Activated CD8-positive, alpha-beta T cell treated with anti-CD3 and anti-CD28 coated beads for 36 hours (primary cell): ENCODE data around the gene GAREM1. TPM values are rescaled to one million over a fixed set of nuclear protein-coding genes. Genes with fewer than 3 reads are reported as not detected.

Experiments
- ATAC-seq: fragments of 200-7000 bp; cut with Tn5 transposase; one replicate; pipeline ENCODE4 v1.10.0; 2021; ENCODE audit warnings: mild to moderate bottlenecking, moderate library complexity
- CTCF ChIA-PET: fragments of 350-600 bp; sonication (Branson Sonifier 250); formaldehyde crosslinking; loops from one replicate; lab custom pipeline; 2021; ENCODE audit warnings: antibody characterized with exemption; lab: Charles Lee
- POLR2A ChIA-PET: fragments of 350-600 bp; sonication (Branson Sonifier 250); formaldehyde crosslinking; loops from one replicate; lab custom pipeline; 2021; ENCODE audit warnings: antibody characterized with exemption; lab: Charles Lee
- DNase-seq: peaks from one replicate; pipeline ENCODE4 v3.0.0-alpha.2; 2020
- H3K27ac Mint-ChIP-seq: one replicate; pipeline ENCODE4 v1.8.0; 2021; ENCODE audit warnings: mild to moderate bottlenecking, mixed read lengths
- H3K27me3 Mint-ChIP-seq: one replicate; pipeline ENCODE4 v1.8.0; 2021; ENCODE audit warnings: mixed read lengths
- H3K36me3 Mint-ChIP-seq: one replicate; pipeline ENCODE4 v1.8.0; 2021; ENCODE audit warnings: low read depth, mixed read lengths
- H3K4me1 Mint-ChIP-seq: one replicate; pipeline ENCODE4 v1.8.0; 2021; ENCODE audit warnings: low read depth, mixed read lengths
- H3K4me3 Mint-ChIP-seq: one replicate; pipeline ENCODE4 v1.8.0; 2021; ENCODE audit warnings: mild to moderate bottlenecking, moderate library complexity, mixed read lengths
- H3K9me3 Mint-ChIP-seq: one replicate; pipeline ENCODE4 v1.8.0; 2021; ENCODE audit warnings: mixed read lengths
- intact Hi-C: fragments of 100-400 bp; cut with micrococcal nuclease; formaldehyde crosslinking; loops from one replicate; pipeline ENCODE4 v1.10.0; 2022
- total RNA-seq, 2 experiments: library from RNA; stranded (reverse); gene quantifications; one replicate each; pipeline ENCODE4 v1.2.3, GENCODE V29; 2021
- TF ChIP-seq, protein P1 (sequence below): fragments of 200-600 bp; IDR thresholded peaks from one replicate; pipeline ENCODE4 v1.8.0; 2022; ENCODE audit warnings: antibody characterized with exemption, mild to moderate bottlenecking

The GAREM1 gene
- total RNA-seq, 2 experiments from 2014 or later = not detected

DNA sequence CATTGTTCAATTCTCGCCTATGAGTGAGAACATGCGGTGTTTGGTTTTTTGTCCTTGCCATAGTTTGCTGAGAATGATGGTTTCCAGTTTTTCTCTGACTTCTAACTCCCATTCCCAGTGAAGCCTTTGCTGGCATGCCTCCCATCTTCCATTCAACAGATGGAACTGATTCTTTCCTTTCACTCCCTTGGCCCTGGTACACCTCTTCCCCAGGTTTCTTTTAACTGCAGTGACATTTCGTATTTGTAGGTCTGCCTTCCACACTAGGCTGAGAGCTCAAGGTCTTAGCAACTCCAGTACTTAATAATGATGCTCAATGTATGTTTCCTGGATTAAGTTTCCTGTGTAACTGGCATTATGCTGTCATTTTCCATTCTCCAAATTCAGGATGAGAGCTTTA, 48.5 kb downstream of the GAREM1 start:
- CTCF ChIA-PET = no interaction called here
- H3K9me3 Mint-ChIP-seq = no peaks in the 10 kb centered on the region
- intact Hi-C loops = no loop called here
- no peak overlapping the region for H3K4me3 Mint-ChIP-seq
- ATAC-seq = no peak
- no peak for DNase-seq
- TF ChIP-seq, protein P1, sequence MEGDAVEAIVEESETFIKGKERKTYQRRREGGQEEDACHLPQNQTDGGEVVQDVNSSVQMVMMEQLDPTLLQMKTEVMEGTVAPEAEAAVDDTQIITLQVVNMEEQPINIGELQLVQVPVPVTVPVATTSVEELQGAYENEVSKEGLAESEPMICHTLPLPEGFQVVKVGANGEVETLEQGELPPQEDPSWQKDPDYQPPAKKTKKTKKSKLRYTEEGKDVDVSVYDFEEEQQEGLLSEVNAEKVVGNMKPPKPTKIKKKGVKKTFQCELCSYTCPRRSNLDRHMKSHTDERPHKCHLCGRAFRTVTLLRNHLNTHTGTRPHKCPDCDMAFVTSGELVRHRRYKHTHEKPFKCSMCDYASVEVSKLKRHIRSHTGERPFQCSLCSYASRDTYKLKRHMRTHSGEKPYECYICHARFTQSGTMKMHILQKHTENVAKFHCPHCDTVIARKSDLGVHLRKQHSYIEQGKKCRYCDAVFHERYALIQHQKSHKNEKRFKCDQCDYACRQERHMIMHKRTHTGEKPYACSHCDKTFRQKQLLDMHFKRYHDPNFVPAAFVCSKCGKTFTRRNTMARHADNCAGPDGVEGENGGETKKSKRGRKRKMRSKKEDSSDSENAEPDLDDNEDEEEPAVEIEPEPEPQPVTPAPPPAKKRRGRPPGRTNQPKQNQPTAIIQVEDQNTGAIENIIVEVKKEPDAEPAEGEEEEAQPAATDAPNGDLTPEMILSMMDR = no peak
- no peaks in the 10 kb centered on the region for H3K4me1 Mint-ChIP-seq
- POLR2A ChIA-PET = no interaction called here
- no peaks in the 10 kb centered on the region for H3K27me3 Mint-ChIP-seq
- no peaks in the 10 kb centered on the region for H3K36me3 Mint-ChIP-seq
- H3K27ac Mint-ChIP-seq = no peak overlapping the region

DNA sequence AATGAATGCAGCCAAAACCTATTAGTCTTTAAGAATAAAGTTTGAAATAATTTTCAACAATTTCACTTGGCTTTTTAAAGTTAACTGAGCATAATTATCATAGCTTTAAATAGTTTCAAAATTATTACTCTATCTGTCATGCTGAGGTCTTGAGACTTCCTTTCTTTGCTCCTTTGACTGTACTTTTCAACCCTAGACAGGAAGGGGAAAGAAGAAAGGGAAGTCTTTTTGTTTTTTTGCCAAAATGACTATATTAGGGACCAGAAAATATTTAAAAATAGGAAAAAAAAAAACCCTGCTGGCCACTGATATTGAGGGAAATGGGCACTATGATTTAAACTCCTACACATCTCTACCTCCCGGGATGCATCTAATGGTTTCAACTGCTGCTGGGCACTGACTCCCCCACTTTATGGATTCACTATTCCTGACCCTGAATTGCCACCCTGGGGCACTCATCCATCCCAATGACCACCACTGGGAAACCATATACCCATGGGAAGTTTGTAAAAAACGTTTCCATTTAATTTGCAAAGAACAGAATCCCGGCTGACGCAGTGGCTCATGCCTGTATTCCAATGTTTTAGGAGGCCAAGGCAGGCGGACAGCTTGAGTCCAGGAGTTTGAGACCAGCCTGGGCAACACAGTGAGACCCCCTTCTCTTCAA, 50.5 kb downstream of the GAREM1 start:
- Mint-ChIP-seq H3K4me1 (no peaks in the 10 kb centered on the region), H3K27me3 (peaks cover 3% of the 10 kb centered on the region), H3K4me3 (no peak overlapping the region), H3K27ac (no peak overlapping the region), H3K9me3 (no peaks in the 10 kb centered on the region), H3K36me3 (no peaks in the 10 kb centered on the region)
- DNase-seq = no peak
- ChIA-PET CTCF (no interaction called here), POLR2A (no interaction called here)
- intact Hi-C loops = no loop called here
- TF ChIP-seq, protein P1 = no peak
- ATAC-seq = no peak

DNA sequence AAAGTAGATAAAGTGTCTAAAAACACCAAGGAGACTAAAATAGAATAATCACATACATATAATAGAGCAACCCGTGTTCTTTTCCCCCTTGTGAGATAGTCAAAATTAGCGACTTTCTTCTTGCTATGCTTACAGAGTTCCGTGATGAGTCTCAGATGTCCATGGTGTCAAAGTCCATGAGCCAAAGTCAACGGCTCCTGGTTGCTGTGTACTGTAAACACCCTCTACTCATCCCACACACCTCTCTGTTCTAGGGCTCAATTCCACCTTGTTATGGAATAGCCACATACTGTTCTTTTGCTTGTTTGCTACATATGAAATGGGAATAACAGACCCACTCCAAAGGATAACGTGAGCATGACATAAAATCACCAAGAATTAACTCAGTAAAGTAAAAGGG, 52.5 kb downstream of the GAREM1 start:
- no peak overlapping the region for H3K27ac Mint-ChIP-seq
- H3K36me3 Mint-ChIP-seq = no peaks in the 10 kb centered on the region
- no peak for ATAC-seq
- H3K27me3 Mint-ChIP-seq = peaks cover 5% of the 10 kb centered on the region
- CTCF ChIA-PET = no interaction called here
- no peak for DNase-seq
- POLR2A ChIA-PET = interaction anchor here (0.6 kb wide), 1 partner anchor 113 kb away, joined by 3 read pairs; no protein-coding TSS in a partner anchor
- TF ChIP-seq, protein P1 = no peak
- H3K4me3 Mint-ChIP-seq = no peak overlapping the region
- no peaks in the 10 kb centered on the region for H3K9me3 Mint-ChIP-seq
- intact Hi-C loops = loop anchor here (10.0 kb wide), 1 partner anchor 53 kb away; no protein-coding TSS in a partner anchor
- no peaks in the 10 kb centered on the region for H3K4me1 Mint-ChIP-seq

DNA sequence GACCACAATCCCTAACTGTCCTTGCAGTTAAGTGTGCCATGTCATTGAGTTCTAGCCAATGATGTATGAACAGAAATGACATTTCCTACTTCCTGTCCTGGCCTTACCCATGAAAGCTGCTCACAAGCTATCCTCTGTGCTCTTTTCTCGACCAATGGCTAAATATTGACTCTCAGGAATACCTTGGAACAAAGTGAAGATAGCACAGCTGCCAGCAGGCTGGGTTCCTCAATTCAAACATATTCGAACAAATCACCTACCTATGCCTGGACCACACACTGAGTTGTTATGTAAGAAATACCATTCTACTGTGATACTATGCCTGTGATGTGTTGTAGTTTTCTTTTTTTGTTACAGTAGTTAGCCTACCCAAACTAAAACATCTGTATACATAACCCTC, 65.1 kb downstream of the GAREM1 start:
- intact Hi-C loops = no loop called here
- no peak overlapping the region for H3K4me3 Mint-ChIP-seq
- H3K4me1 Mint-ChIP-seq = no peaks in the 10 kb centered on the region
- no peak overlapping the region for H3K27ac Mint-ChIP-seq
- CTCF ChIA-PET = no interaction called here
- ATAC-seq (no peak), DNase-seq (no peak)
- no peaks in the 10 kb centered on the region for H3K36me3 Mint-ChIP-seq
- POLR2A ChIA-PET = no interaction called here
- no peaks in the 10 kb centered on the region for H3K9me3 Mint-ChIP-seq
- peaks cover 2% of the 10 kb centered on the region for H3K27me3 Mint-ChIP-seq
- TF ChIP-seq, protein P1 = no peak

DNA sequence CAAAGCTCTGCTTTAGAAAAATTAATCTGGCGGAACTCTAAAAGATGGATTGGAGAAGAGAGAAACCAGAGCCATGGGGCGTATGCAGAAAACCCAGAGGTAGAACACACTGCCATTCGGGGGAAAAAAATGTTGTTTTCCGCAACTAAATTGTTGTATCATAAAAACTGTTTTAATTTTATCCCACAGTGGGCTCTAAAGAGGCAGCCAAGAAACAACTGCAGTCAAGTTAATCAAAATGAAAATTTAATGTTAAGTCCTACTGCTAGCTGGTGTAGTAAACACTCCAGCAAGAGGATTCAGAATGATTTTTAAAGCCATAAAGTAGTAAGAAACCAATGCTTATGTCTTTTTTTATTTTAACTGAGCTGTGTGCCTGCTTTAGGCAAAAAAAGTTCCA, 69.1 kb downstream of the GAREM1 start:
- no peak overlapping the region for H3K4me3 Mint-ChIP-seq
- intact Hi-C loops = no loop called here
- H3K9me3 Mint-ChIP-seq = no peaks in the 10 kb centered on the region
- POLR2A ChIA-PET = no interaction called here
- ATAC-seq (no peak), DNase-seq (no peak)
- peaks cover 6% of the 10 kb centered on the region for H3K27me3 Mint-ChIP-seq
- no peak overlapping the region for H3K27ac Mint-ChIP-seq
- no peaks in the 10 kb centered on the region for H3K4me1 Mint-ChIP-seq
- CTCF ChIA-PET = interaction anchor here (1.1 kb wide), 1 partner anchor 191 kb away, joined by 3 read pairs; no protein-coding TSS in a partner anchor
- H3K36me3 Mint-ChIP-seq = no peaks in the 10 kb centered on the region
- TF ChIP-seq, protein P1 = no peak
